Pancreas (tissue), 10 donors: ENCODE results near the gene ABCD4. TPM values are rescaled to one million over a fixed set of nuclear protein-coding genes. Genes with fewer than 3 reads are reported as not detected.

ENCODE experiments used
- ATAC-seq, 4 donors: fragments of 200-7000 bp; cut with Tn5 transposase; one replicate each; pipeline versions ENCODE4 v1.8.0 to v1.9.1; 2020; ENCODE audit warnings: mild to moderate bottlenecking in 4 of 4, moderate library complexity in 4 of 4
- DNase-seq, 6 donors: peaks; one replicate each; pipeline ENCODE4 v3.0.0-alpha.2; 2020
- FAIRE-seq: peaks from 2 replicates; lab custom pipeline; 2012; peaks lifted over from hg19 to GRCh38; lab: Jason Lieb, UNC
- H3K27ac ChIP-seq, 4 donors: fragments of 200-600 bp; sonication (generic); 1 replicate in 3 of 4; 2 replicates in 1 of 4; pipeline versions ENCODE4 v1.5.0 to v1.8.0; 2020
- H3K27me3 ChIP-seq, 4 donors: fragments of 200-600 bp; one replicate each; pipeline ENCODE4 v1.8.0; 2021
- H3K36me3 ChIP-seq, 3 donors: fragments of 200-600 bp; sonication (generic) in 1 of 3; one replicate each; pipeline versions ENCODE4 v1.5.0 to v1.8.0; 2020 to 2021
- H3K4me1 ChIP-seq, 3 donors: fragments of 200-600 bp; one replicate each; pipeline ENCODE4 v1.8.0; 2021
- H3K4me3 ChIP-seq, 4 donors: fragments of 200-600 bp; sonication (generic) in 2 of 4; one replicate each; pipeline versions ENCODE4 v1.5.0 to v1.8.0; 2020 to 2021
- H3K9me3 ChIP-seq, 4 donors: fragments of 200-600 bp; one replicate each; pipeline ENCODE4 v1.8.0; 2021
- CTCF ChIP-seq, 4 donors: fragments of 200-600 bp; sonication (generic) in 3 of 4; IDR thresholded peaks; one replicate each; pipeline versions ENCODE4 v1.5.0 to v1.8.0; 2021; ENCODE audit warnings: antibody characterized with exemption in 4 of 4
- WGBS, 2 donors: extraction: QIAGEN DNeasy Blood & Tissue Kit; methylation state at CpG; one replicate each; pipeline ENCODE4 v1.1.7; 2013; 5-methylcytosine and 5-hydroxymethylcytosine counted together
- intact Hi-C, 3 donors: fragments of 100-400 bp; cut with DNase I; formaldehyde crosslinking; loops; one replicate each; pipeline versions ENCODE4 v1.11.1 to v1.14.2; 2022
- polyA plus RNA-seq, 2 donors: library from polyadenylated mRNA; stranded (reverse); fragments of 200-250 nt; gene quantifications; one replicate each; pipeline ENCODE4 v1.2.3, GENCODE V29; 2013
- total RNA-seq, 6 donors: library from RNA; stranded (reverse); fragmentation: NEBNext Ultra II Directional in 4 of 6; extraction: Animal tissue kit (Norgen Biotek cat#: 25700) in 4 of 6; gene quantifications; one replicate each; pipeline versions ENCODE4 v1.2.1 to v1.2.4, GENCODE V29; 2021 to 2023
- donor health status: healthy with polysubstance abuse.
- donor health status: DM: no; HTN: no; CAD: no; lungs with moderate emphysema.
- donor health status: DM: no; HTN: no; CAD: no.
- donor health status: control.
- donor health status: control.
- donor health status: Bipolar disorder and iron deficiency.
- donor health status: DM: yes; HTN: yes; CAD: no.
- donor health status: DM: no; HTN: no; CAD: no.
- donor health status: DM: no; HTN: no; CAD: no.
- donor health status: DM: yes; HTN: yes; CAD: no.

The ABCD4 gene
- total and polyA plus RNA-seq, 8 donors, result 15.5 to 68.1 (median 20.1) TPM

GRCh38 chr14:74246542-74246941, 56.2 kb downstream of the ABCD4 start:
- Histone ChIP-seq H3K27ac (no peak overlapping the region), H3K27me3 (peaks cover 0 to 21% (median 5%) of the 10 kb centered on the region in 4 donors), H3K4me1 (peaks cover 0 to 3% (median under 1%) of the 10 kb centered on the region in 3 donors), H3K9me3 (no peaks in the 10 kb centered on the region), H3K36me3 (no peaks in the 10 kb centered on the region), H3K4me3 (no peak overlapping the region)
- WGBS, 2 donors, result 74 to 78% methylated on average over 8 of the region's 8 CpGs
- TF ChIP-seq CTCF (IDR thresholded peaks at IDR 0.05), result no peak
- no peak for DNase-seq
- intact Hi-C loops, result loop anchor here in 2 of 3 donors (5.0 kb wide), 2 partner anchors 134 to 139 kb away; no protein-coding TSS in a partner anchor
- no peak for FAIRE-seq
- ATAC-seq, result no peak

GRCh38 chr14:74245292-74245691, 57.4 kb downstream of the ABCD4 start:
- Histone ChIP-seq H3K4me1 (peaks cover 8 to 15% (median 11%) of the 10 kb centered on the region in 3 donors), H3K4me3 (no peak overlapping the region), H3K9me3 (no peaks in the 10 kb centered on the region), H3K27ac (no peak overlapping the region), H3K27me3 (peaks cover 0 to 32% (median 7%) of the 10 kb centered on the region in 4 donors), H3K36me3 (no peaks in the 10 kb centered on the region)
- DNase-seq (no peak), FAIRE-seq (no peak), ATAC-seq (no peak)
- no peak for TF ChIP-seq CTCF (IDR thresholded peaks at IDR 0.05)
- 59 to 62% methylated on average over 7 of the region's 7 CpGs for WGBS, 2 donors
- intact Hi-C loops, result loop anchor here in 2 of 3 donors (5.0 kb wide), 2 partner anchors 133 to 138 kb away; no protein-coding TSS in a partner anchor

- peaks cover 10 to 16% (median 15%) of the 10 kb centered on the region in 3 donors for H3K4me1 ChIP-seq
- H3K27me3 ChIP-seq, result peaks cover 0 to 44% (median 10%) of the 10 kb centered on the region in 4 donors
- intact Hi-C loops, result no loop called here
- no peaks in the 10 kb centered on the region for H3K9me3 ChIP-seq
- no peak for TF ChIP-seq CTCF (IDR thresholded peaks at IDR 0.05)
- no peak for DNase-seq
- no peak overlapping the region for H3K27ac ChIP-seq
- no peak for FAIRE-seq
- H3K36me3 ChIP-seq, result no peaks in the 10 kb centered on the region
- no peak overlapping the region for H3K4me3 ChIP-seq
- 17 to 34% methylated on average over 3 of the region's 3 CpGs for WGBS, 2 donors
- no peak for ATAC-seq
These were observed 58.6 kb downstream of the ABCD4 start for GRCh38 chr14:74244115-74244514.

GRCh38 chr14:74243051-74243450, 59.7 kb downstream of the ABCD4 start:
- intact Hi-C loops, result no loop called here
- no peak for TF ChIP-seq CTCF (IDR thresholded peaks at IDR 0.05)
- 26 to 30% methylated on average over 5 of the region's 5 CpGs for WGBS, 2 donors
- ATAC-seq (no peak), FAIRE-seq (no peak), DNase-seq (no peak)
- Histone ChIP-seq H3K27me3 (peaks cover 0 to 45% (median 10%) of the 10 kb centered on the region in 4 donors), H3K4me1 (peaks cover 10 to 16% (median 15%) of the 10 kb centered on the region in 3 donors), H3K27ac (no peak overlapping the region), H3K9me3 (no peaks in the 10 kb centered on the region), H3K36me3 (no peaks in the 10 kb centered on the region), H3K4me3 (no peak overlapping the region)

- Histone ChIP-seq H3K27ac (no peak overlapping the region), H3K27me3 (peaks cover 0 to 45% (median 10%) of the 10 kb centered on the region in 4 donors), H3K4me3 (no peak overlapping the region), H3K36me3 (no peaks in the 10 kb centered on the region), H3K4me1 (peaks cover 10 to 16% (median 15%) of the 10 kb centered on the region in 3 donors), H3K9me3 (no peaks in the 10 kb centered on the region)
- no peak for TF ChIP-seq CTCF (IDR thresholded peaks at IDR 0.05)
- no peak for DNase-seq
- ATAC-seq, result no peak
- WGBS, 2 donors, result 37 to 40% methylated on average over 4 of the region's 4 CpGs
- intact Hi-C loops, result no loop called here
- no peak for FAIRE-seq
These were observed 60.0 kb downstream of the ABCD4 start for GRCh38 chr14:74242780-74243042.
